K562 (cell line): Measurements from ENCODE around the gene DGCR2. TPM values are rescaled to one million over a fixed set of nuclear protein-coding genes. Genes with fewer than 3 reads are reported as not detected.

Experiments
- ATAC-seq: fragments of 200-7000 bp; cut with Tn5 transposase; 3 replicates; pipeline ENCODE4 v1.9.1; 2020; ENCODE audit warnings: moderate library complexity
- BruUV-seq: library from RNA; stranded (reverse); fragments of 400-500 nt; replicated peaks from 2 replicates; lab custom pipeline; 2021; lab: Mats Ljungman, UMichigan
- CTCF ChIA-PET: fragments of 300-600 bp; formaldehyde crosslinking; extraction: SDS; loops from one replicate; lab custom pipeline; 2021; ENCODE audit warnings: low intra/inter-chr PET ratio; lab: Yijun Ruan, JAX
- POLR2A ChIA-PET: fragments of 300-600, 350-650 bp; sonication (Branson Sonifier 250); formaldehyde crosslinking; extraction: SDS; loops from one replicate; lab custom pipeline; 2021; ENCODE audit warnings: antibody characterized with exemption, inconsistent platforms; lab: Yijun Ruan, JAX
- DNase-seq, 4 experiments: peaks; one replicate each; pipeline versions ENCODE4 v3.0.0 to v3.0.0-alpha.2; 2011 to 2018; ENCODE audit warnings: low spot score in 3 of 4, mixed read lengths in 3 of 4; ENCODE audit errors: extremely low read depth in 1 of 4
- FAIRE-seq: peaks from 2 replicates; lab custom pipeline; 2011; peaks lifted over from hg19 to GRCh38; lab: Jason Lieb, UNC
- H2AFZ ChIP-seq: 2 replicates; pipeline ENCODE4 v1.6.0; 2011; ENCODE audit warnings: low read depth, low read length, control low read depth, inconsistent platforms
- H3K27ac ChIP-seq: fragments of 200-600 bp; 3 replicates; pipeline ENCODE4 v1.8.0; 2011; ENCODE audit warnings: low read depth, mild to moderate bottlenecking, control low read depth, inconsistent platforms, low read length, moderate library complexity, mixed read lengths; ENCODE audit errors: extremely low read depth
- H3K27me3 ChIP-seq, 2 experiments: fragments of 300-600 bp in 1 of 2; 2 replicates in 1 of 2; 3 replicates in 1 of 2; pipeline versions ENCODE4 v1.6.0 to v1.8.0; 2011; ENCODE audit warnings: inconsistent platforms in 2 of 2, low read length in 2 of 2, mild to moderate bottlenecking in 1 of 2, mixed read lengths in 1 of 2, moderate library complexity in 1 of 2; ENCODE audit not compliant: control insufficient read depth in 2 of 2, insufficient read depth in 2 of 2
- H3K36me3 ChIP-seq: fragments of 300-600 bp; 3 replicates; pipeline ENCODE4 v1.8.0; 2011; ENCODE audit warnings: mild to moderate bottlenecking, low read length, inconsistent platforms; ENCODE audit not compliant: control insufficient read depth, insufficient read depth
- H3K4me1 ChIP-seq, 2 experiments: fragments of 200-600 bp in 1 of 2; replicated peaks in 1 of 2; 2 replicates in 1 of 2; 3 replicates in 1 of 2; pipeline versions ENCODE4 v1.5.1 to v1.8.0; 2011; ENCODE audit warnings: inconsistent platforms in 2 of 2, low read length in 2 of 2, mild to moderate bottlenecking in 1 of 2, mixed read lengths in 1 of 2, moderate library complexity in 1 of 2; ENCODE audit not compliant: control insufficient read depth in 2 of 2, insufficient read depth in 2 of 2
- H3K4me2 ChIP-seq: 2 replicates; pipeline ENCODE4 v1.6.1; 2011; ENCODE audit warnings: low read length, control low read depth, inconsistent platforms, mixed read lengths; ENCODE audit not compliant: insufficient read depth
- H3K4me3 ChIP-seq: fragments of 200-600 bp; sonication (generic), shearing (Covaris generic); 2 replicates; pipeline ENCODE4 v1.5.1; 2016; ENCODE audit warnings: control low read depth, inconsistent platforms
- H3K79me2 ChIP-seq: fragments of 200-600 bp; 3 replicates; pipeline ENCODE4 v1.8.0; 2011; ENCODE audit warnings: low read length, inconsistent platforms; ENCODE audit not compliant: control insufficient read depth, insufficient read depth
- H3K9ac ChIP-seq, 2 experiments: 2 replicates each; pipeline versions ENCODE4 v1.6.0 to v1.6.1; 2011; ENCODE audit warnings: low read depth in 2 of 2, low read length in 2 of 2, control low read depth in 1 of 2, inconsistent platforms in 1 of 2, mild to moderate bottlenecking in 1 of 2, mixed read lengths in 1 of 2; ENCODE audit not compliant: insufficient read depth in 1 of 2
- H3K9me1 ChIP-seq: one replicate; pipeline ENCODE4 v1.6.0; 2011; ENCODE audit warnings: inconsistent platforms, mild to moderate bottlenecking, low read length, moderate library complexity; ENCODE audit not compliant: control insufficient read depth, insufficient read depth
- H3K9me3 ChIP-seq: replicated peaks from 2 replicates; pipeline ENCODE4 v1.5.1; 2011; ENCODE audit warnings: low read depth, low read length, inconsistent platforms; ENCODE audit not compliant: control insufficient read depth, insufficient read depth
- H4K20me1 ChIP-seq: replicated peaks from 2 replicates; pipeline ENCODE4 v1.6.1; 2011; ENCODE audit warnings: low read length, inconsistent platforms, mixed read lengths; ENCODE audit not compliant: control insufficient read depth, insufficient read depth
- CREB3 ChIP-seq: fragments of 450-650 bp; conservative IDR thresholded peaks from 2 replicates; pipeline ENCODE4 v1.6.1; 2016; ENCODE audit warnings: missing genetic modification characterization, low read depth, mild to moderate bottlenecking, missing compliant biosample characterization, moderate library complexity
- E2F5 ChIP-seq: sonication (generic); formaldehyde crosslinking; IDR thresholded peaks from 2 replicates; pipeline ENCODE4 v1.8.0; 2022; ENCODE audit warnings: mild to moderate bottlenecking, missing genetic modification reagents
- KDM5B ChIP-seq: fragments of 200-600 bp; sonication (generic); IDR thresholded peaks from 2 replicates; pipeline ENCODE4 v1.6.1; 2012; ENCODE audit warnings: low read depth, mild to moderate bottlenecking, moderate library complexity, low read length, control low read depth, inconsistent platforms; ENCODE audit not compliant: insufficient replicate concordance
- MCM3 ChIP-seq: fragments of 450-650 bp; IDR thresholded peaks from 2 replicates; pipeline ENCODE4 v1.6.1; 2016
- MNT ChIP-seq, 2 experiments: fragments of 450-650 bp; conservative IDR thresholded peaks; 2 replicates each; pipeline ENCODE4 v1.6.1; 2017; ENCODE audit warnings: mild to moderate bottlenecking in 2 of 2, moderate library complexity in 2 of 2
- NUFIP1 ChIP-seq: fragments of 450-650 bp; IDR thresholded peaks from 2 replicates; pipeline ENCODE4 v1.6.1; 2018; ENCODE audit not compliant: partially characterized antibody
- SMAD2 ChIP-seq: fragments of 150-350 bp; IDR thresholded peaks from 2 replicates; pipeline ENCODE4 v1.6.1; 2014; ENCODE audit warnings: low read depth, mild to moderate bottlenecking, low read length
- TAF15 ChIP-seq: fragments of 200-400 bp; formaldehyde crosslinking; IDR thresholded peaks from 2 replicates; pipeline ENCODE4 v1.6.1; 2017; ENCODE audit warnings: mild to moderate bottlenecking, low read depth, low read length, moderate library complexity
- TAF7 ChIP-seq: fragments of 450-650 bp; IDR thresholded peaks from 2 replicates; pipeline ENCODE4 v1.6.1; 2016; ENCODE audit warnings: missing genetic modification characterization, missing compliant biosample characterization
- TCF3 ChIP-seq: sonication (generic); formaldehyde crosslinking; IDR thresholded peaks from 2 replicates; pipeline ENCODE4 v1.4.0; 2020; ENCODE audit warnings: mild to moderate bottlenecking, missing genetic modification reagents
- TRIM24 ChIP-seq, 2 experiments: fragments of 450-650 bp; IDR thresholded peaks; 2 replicates each; pipeline ENCODE4 v1.6.1; 2016
- USF2 ChIP-seq: sonication (generic); formaldehyde crosslinking; IDR thresholded peaks from 2 replicates; pipeline ENCODE4 v1.5.0; 2020; ENCODE audit warnings: missing genetic modification reagents
- ZNF143 ChIP-seq: sonication (generic); formaldehyde crosslinking; IDR thresholded peaks from 2 replicates; pipeline ENCODE4 v1.9.0; 2022; ENCODE audit warnings: mild to moderate bottlenecking, missing genetic modification reagents
- ZNF449 ChIP-seq: fragments of 250-450 bp; sonication (Bioruptor Pico); IDR thresholded peaks from 2 replicates; pipeline ENCODE4 v1.8.0; 2022; ENCODE audit warnings: moderate library complexity, mild to moderate bottlenecking, inconsistent platforms
- ZNF551 ChIP-seq: fragments of 250-450 bp; sonication (Bioruptor Pico); IDR thresholded peaks from 2 replicates; pipeline ENCODE4 v1.5.0; 2021; ENCODE audit warnings: mild to moderate bottlenecking, moderate library complexity
- WGBS: fragments of 100-300 bp; shearing (Covaris generic); methylation state at CpG from one replicate; pipeline ENCODE4 v1.1.6; 2016; ENCODE audit warnings: low coverage, mixed read lengths; ENCODE audit not compliant: insufficient coverage; ENCODE audit errors: missing lambda C conversion rate; 5-methylcytosine and 5-hydroxymethylcytosine counted together
- in situ Hi-C: fragments of 300-500 bp; cut with MboI; formaldehyde crosslinking; loops from 4 replicates; pipeline ENCODE4 v1.15.0; 2018; ENCODE audit warnings: inconsistent platforms, mixed read lengths
- intact Hi-C: fragments of 100-400 bp; cut with micrococcal nuclease; formaldehyde crosslinking; loops from 2 replicates; pipeline ENCODE4 v1.14.2; 2022
- polyA plus RNA-seq, 8 experiments: library from polyadenylated mRNA; depleted of rRNA in 4 of 8; stranded (reverse) in 5 of 8; unstranded in 3 of 8; fragments of >200 nt; fragmentation: Nextera tagmentation in 2 of 8; fragmentation: Illumina TruSeq in 1 of 8; extraction: Ambion mirVana in 2 of 8; extraction: Trizol in 1 of 8; gene quantifications; 2 replicates each; pipeline versions ENCODE4 v1.2.1 to v1.2.3, GENCODE V29; 2011 to 2014; ENCODE audit warnings: inconsistent platforms in 1 of 8, missing spikeins in 1 of 8
- total RNA-seq, 7 experiments: library from RNA; depleted of rRNA in 6 of 7; stranded (reverse); fragments of >200 nt in 6 of 7; fragmentation: Illumina TruSeq in 2 of 7; extraction: Trizol in 2 of 7; gene quantifications; 2 replicates each; pipeline versions ENCODE4 v1.2.1 to v1.2.3, GENCODE V29; 2011 to 2021; ENCODE audit warnings: low replicate concordance in 1 of 7

Gene DGCR2
- total and polyA plus RNA-seq, 9 of the 15 experiments (the other 6 are each of a cell fraction or from before 2014, with no cell fraction given) = 0.69 to 101 (median 56.4) TPM

- no peak for TF ChIP-seq CREB3 (tag)
- no peak for TF ChIP-seq MCM3
- TF ChIP-seq NUFIP1 = no peak
- no peak for TF ChIP-seq E2F5 (CRISPR knock-in tag)
- TF ChIP-seq USF2 (CRISPR knock-in tag) = 0 out of 2 replicates have a peak, but pooled peaks have one; percentile 4
Measured at GRCh38 chr22:18991138-18991432, 131.1 kb downstream of the DGCR2 start (continued).

- no peaks in the 10 kb centered on the region for H3K9me1 ChIP-seq
- no peak for DNase-seq
- in situ Hi-C loops = loop anchor here (25.0 kb wide), 1 partner anchor 203 kb away; no protein-coding TSS in a partner anchor
- CTCF ChIA-PET = no interaction called here
- no peak overlapping the region for H3K4me2 ChIP-seq
- H3K9ac ChIP-seq = no peak overlapping the region; a peak in 1 of 4 replicates
- H3K36me3 ChIP-seq = no peaks in the 10 kb centered on the region
- H3K9me3 ChIP-seq = no peaks in the 10 kb centered on the region
- peaks cover 35% of the 10 kb centered on the region for H4K20me1 ChIP-seq
- FAIRE-seq = no peak
- H3K79me2 ChIP-seq = no peaks in the 10 kb centered on the region
- peaks cover 0 to 21% of the 10 kb centered on the region in 2 experiments; a peak in 1 of 5 replicates for H3K4me1 ChIP-seq
- BruUV-seq = no TSS peak
- ATAC-seq = no peak
- peaks cover 66 to 86% of the 10 kb centered on the region in 2 experiments for H3K27me3 ChIP-seq
- POLR2A ChIA-PET = interaction anchor here (0.9 kb wide), 1 partner anchor 11 kb away, joined by 3 read pairs; no protein-coding TSS in a partner anchor
- no peak overlapping the region for H3K27ac ChIP-seq
- WGBS = 5% methylated on average over 23 of the region's 23 CpGs
- H3K4me3 ChIP-seq = no peak overlapping the region
- no peak overlapping the region for H2AFZ ChIP-seq
- intact Hi-C loops = no loop called here
- TF ChIP-seq MNT (conservative IDR thresholded peaks at IDR 0.05) (0 out of 4 replicates have a peak, but pooled peaks of 1 of the 2 experiments have one; percentile 14), TAF7 (tag) (no peak), KDM5B (no peak), SMAD2 (no peak), ZNF143 (CRISPR knock-in tag) (no peak), TCF3 (CRISPR knock-in tag) (no peak), TRIM24 (IDR thresholded peaks at IDR 0.05) (no peak), ZNF551 (CRISPR knock-in tag) (no peak), ZNF449 (no peak), TAF15 (no peak)
Measured at GRCh38 chr22:18990355-18991137, 131.7 kb downstream of the DGCR2 start.
